CD4-positive, alpha-beta T cell treated with Interleukin-10 for 1 hour (primary cell): ENCODE data around the gene GRAMD1A.
"Not testable (repeated sequence)": the region's sequence is repeated elsewhere in the genome, so short reads cannot be mapped to it uniquely, and the experiment has no call there.

Experiments
- DNase-seq: peaks from one replicate; pipeline ENCODE4 v3.0.0-alpha.2; 2020

GRAMD1A gene

DNA sequence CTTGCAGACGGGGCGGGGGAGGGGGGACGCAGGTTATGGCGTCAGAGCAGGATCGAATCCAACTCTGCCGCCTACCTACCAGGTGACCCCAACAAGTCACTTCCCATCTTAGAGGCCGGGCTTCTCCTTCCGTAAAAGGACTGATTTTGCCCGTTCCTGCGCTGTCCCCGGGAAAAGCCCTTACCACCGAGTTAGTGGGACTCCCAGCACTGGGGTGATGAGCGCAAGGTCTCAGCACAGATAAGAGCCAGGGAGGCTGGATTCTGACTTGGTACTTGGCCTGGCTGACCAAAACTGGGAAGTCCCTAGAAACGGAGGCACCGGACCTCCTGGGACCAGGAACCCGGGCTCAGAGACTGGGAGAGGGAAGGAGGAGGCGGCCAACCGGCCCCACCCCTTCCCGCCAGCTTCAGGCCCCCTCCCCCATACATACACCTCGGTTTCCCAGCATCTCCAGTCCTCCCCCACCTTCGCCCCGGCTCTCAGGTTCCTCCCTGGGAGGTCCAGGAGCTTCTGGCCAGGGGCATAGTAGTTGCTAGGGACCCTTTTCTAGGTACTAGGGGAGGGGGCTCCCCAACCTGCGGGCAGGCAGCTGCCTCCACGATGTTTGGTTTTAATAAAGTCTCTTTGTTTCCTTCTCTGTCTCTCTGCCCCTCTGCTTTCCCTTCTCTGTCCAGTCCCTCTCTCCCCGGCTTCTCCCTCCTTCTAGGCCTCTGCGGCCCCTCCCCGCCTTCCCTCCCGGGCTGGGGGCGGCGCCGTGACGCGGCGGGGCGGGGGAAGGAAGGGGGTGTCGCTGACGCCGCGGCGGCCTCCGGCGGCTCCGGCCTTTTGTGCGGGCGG is at the start of gene GRAMD1A:
GRAMD1A (plus strand) TSS at position 826 of the 840 bp plus-strand sequence. CDS start 156 bp downstream, outside the sequence.
- peak; percentile 79 for DNase-seq

GRCh38 chr19:34953092-34953491 is 47.0 kb upstream of the GRAMD1A start:
- no peak for DNase-seq

- DNase-seq: no peak
Measured at GRCh38 chr19:34957830-34958751, 42.0 kb upstream of the GRAMD1A start.

DNA sequence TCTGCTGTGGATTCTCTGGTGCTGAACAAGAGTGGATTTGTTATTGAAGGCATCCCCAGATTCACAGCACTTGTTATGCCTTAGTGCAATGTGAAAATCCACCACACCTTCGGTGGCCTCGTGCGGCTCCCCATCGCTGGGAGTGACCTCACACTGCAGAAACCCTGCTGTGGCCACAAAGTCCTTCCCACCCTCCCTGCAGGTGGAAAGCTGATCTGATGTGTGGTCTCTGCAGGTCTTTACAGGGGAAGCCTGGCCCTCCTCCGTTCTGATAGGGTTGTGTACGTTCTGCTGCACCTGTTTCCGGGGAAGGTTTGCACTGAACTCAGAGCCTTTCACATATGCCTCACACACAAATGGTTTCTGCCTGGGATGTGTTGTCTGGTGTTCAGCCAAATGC is 41.1 kb upstream of the GRAMD1A start:
- DNase-seq: no peak

DNA sequence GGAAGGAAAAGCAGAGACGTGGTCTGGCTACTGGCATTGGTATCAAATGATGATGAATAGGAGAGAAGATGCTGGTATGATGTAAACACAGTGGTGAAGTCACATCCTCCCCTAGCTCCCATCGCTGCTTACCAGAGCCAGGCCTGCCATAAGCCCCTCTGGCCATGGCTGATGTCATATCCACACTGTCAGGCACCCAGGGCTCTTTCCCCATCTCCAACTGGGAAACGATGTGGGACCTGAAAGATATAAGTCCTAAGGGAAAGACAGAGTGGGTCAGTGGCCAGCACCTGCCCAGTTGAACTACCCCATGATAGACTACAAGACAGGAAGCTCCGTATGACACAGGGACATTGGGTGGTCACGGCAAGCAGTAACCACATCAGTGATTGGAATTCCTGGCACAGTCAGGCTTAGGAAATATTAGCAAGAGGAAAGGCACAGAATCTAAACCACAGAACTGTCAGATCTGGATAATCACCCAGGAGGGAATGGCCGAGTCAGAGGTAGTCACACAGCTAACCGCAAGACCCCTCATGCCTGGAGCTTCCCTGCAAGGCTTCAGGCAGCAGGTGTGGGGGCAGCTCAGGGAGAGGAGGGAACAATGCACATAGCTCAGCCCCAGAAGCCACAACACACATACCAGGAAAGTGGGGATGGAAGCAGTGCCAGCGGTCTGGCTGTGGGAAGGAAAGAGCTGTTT is 39.9 kb upstream of the GRAMD1A start:
- no peak for DNase-seq

DNA sequence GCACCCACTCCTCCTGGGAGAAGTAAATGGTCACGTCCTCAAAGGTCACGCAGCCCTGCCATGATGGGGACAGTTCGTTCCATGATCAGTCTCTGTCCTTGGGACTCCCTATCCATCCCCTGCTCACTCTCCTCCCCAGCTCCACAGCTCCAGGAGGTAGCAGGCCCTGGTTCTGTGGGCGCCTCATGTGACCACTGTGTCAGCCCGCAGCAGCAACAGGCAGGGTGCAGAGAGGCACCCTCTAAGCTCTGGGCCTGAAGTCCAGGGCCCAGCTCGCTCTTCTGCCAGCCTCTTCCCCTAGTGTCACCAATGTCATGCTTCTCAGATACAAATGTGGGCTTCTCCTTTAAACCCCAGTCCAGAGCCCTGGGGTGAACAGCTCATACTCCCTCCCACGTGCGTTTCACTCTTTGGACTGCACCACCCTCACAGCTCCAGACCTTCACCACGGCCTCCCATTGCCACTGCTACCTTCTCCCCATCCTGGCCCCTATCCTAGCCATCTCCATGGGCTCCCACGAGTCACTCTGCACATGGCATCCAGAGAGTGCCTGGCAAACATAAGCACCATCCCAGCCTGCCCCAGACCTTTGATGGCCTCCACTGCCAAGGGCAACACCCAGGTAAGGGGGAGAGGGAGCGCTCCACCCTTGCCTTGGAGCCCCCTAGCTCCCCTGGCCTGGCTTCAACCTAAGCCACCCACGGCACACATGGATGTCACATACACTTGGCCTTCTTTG is 39.0 kb upstream of the GRAMD1A start:
- no peak for DNase-seq

DNA sequence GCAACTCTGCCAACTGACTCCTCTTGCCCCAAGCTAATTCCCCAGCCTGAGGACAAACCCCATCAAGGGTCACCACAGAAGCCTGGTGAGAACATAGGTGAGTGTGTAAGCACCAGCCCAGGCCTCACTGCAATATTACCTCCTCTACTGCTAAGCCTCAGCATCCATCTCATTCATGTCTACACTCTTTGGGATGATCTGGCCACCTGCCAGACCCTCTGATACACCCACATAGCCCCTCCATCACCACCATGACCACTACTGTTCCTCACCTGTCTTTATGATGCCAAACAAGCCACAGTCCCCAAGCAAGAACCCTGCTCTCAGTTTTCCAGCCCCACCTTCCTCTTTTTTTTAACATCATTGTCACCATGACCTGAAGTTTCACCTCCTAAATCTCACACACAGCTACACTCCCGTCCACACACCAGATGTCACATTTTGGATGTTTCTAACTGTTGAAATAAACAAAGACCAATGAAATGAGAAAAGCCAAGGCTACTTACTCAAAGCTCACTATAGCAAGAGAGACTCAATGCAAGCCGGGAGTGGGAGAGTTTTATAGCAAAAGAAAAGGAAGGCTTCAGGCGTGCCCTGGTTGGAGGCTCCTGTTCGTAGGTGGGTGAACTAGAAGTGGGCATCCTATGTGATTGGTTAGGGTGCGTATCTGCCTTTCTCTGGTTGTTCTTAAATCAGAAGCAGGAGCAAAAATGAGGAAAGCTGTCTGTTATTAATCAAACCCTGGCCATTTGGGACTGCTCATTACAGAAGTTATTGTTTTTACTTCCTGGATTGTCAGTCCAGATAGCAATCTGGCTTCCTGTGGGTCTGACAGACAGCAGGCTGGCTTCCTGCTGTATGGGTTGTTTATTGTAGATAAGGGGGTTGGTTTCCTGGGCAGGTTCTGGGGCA is 38.1 kb upstream of the GRAMD1A start:
- peak; percentile 64 for DNase-seq

GRCh38 chr19:34962687-34963572 is 37.2 kb upstream of the GRAMD1A start:
- DNase-seq: no peak

DNA sequence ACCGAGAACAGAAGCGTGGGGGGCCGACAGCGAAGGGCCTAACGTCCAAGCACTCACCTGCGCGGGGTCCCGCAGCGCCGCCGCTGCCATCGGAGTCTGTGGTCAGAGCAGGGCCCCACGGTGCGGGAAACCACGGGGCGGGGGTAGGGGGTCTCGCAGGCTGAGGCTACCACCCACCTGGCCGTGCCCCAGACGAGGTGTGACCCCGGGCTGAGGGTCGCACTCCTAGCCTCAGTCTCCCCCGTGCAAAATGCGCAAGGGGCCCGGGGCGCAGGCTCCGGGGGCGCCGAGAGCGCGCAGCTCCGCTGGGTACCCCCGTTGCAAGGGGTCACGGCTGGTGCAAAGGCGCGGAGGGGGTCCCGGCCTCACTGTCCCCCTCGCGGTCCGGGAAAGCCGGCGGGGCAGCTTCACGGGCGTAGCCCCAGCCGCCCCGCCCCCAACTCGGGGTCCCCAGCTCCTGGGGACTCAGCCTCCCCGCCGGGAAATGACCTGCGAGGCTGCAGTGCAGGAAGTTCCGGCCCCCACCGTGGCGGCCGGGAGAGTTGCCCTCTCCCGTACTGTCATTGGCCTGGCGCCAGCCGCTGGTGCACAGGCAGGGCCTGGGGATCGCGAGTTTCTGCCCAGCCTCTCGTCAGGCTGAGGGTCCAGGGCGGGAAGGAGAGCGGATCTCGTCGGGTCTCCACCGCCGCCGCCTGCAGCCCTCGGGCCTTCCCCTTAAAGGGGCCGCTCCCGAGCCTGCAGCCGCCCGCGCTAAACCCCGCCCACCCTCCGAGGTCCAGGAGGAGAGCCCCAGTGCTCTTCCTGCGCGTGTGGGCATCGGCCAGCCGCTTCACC is 36.3 kb upstream of the GRAMD1A start, which contains the start of gene ZNF792:
ZNF792 (minus strand) TSS at position 657 of the 834 bp plus-strand sequence; CDS start at position 90, 567 bp downstream.
- DNase-seq: peak; percentile 46

- no peak for DNase-seq
Measured at GRCh38 chr19:34964598-34964997, 35.5 kb upstream of the GRAMD1A start.

DNA sequence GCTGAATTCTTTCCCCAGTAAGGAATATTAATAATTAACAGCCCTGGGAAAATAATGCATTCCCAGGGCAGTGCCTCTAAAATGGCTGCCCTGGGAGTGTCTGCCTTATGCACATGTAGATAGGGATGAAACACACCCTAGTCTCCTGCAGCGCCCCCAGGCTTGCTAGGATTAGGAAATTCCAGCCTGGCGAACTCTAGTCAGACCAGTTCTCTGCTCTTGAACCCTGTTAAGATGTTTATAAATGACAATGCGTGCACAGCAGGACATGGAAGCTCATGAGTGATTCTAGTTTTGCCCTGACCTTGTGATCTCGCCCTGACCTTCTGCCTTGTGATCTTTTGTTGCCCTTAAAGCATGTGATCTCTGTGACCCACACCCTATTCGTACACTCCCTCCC is 34.6 kb upstream of the GRAMD1A start:
- DNase-seq: not testable (repeated sequence)

GRCh38 chr19:34967551-34967950 is 32.6 kb upstream of the GRAMD1A start:
- DNase-seq: no peak

- DNase-seq: no peak
Measured at GRCh38 chr19:34969721-34970120, 30.4 kb upstream of the GRAMD1A start.

DNA sequence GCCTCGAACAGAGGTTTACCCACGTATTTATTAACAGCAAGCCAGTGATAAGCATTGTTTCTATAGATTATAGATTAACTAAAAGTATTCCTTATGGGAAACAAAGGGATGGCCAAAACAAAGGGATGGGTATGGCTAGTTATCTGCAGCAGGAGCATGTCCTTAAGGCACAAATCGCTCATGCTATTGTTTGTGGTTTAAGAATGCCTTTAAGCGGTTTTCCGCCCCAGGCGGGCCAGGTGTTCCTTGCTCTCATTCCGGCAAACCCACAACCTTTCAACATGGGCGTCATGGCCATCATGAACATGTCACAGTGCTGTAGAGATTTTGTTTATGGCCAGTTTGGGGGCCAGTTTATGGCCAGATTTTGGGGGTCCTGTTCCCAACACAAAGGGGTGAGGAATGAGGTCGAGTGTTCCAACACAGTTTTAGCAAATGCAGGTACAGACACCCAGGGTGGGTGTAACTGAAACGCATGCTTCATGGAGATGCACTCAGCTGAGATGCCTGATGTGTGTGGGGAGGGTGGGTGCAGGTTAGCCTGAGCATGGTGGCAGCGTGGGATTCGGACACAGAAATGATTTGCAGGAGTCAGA is 29.8 kb upstream of the GRAMD1A start:
- not testable (repeated sequence) for DNase-seq

- DNase-seq: no peak
Measured at GRCh38 chr19:34972163-34972705, 27.9 kb upstream of the GRAMD1A start.

- no peak for DNase-seq
Measured at GRCh38 chr19:34974646-34975045, 25.5 kb upstream of the GRAMD1A start.

DNA sequence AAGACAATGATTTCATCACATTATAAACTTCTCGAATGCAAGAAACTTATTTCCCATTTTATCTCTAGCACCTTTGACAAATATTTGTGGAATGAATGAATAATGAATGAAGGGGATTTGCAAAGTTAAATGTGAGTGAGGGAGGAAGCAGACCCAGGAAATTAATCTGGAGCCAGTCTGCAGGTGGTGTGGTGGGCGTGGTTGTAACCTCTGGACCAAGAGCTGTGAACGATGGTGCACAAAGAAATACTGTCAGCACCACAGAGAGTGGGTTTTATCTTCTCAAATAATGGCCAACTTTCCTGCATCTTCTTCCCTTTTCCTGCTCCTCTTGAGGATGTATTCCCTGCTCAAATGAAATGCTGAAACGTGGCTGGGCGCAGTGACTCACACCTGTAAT is 25.1 kb upstream of the GRAMD1A start:
- no peak for DNase-seq

GRCh38 chr19:34976611-34977010 is 23.5 kb upstream of the GRAMD1A start:
- DNase-seq: no peak
